GM19043 (cell line): ENCODE results near the gene LMCD1.

Experiments
- ATAC-seq: cut with Tn5 transposase; IDR thresholded peaks from one replicate; pipeline ENCODE4 v1.9.1; 2021; ENCODE audit warnings: low read depth; ENCODE audit not compliant: unreplicated experiment

The LMCD1 gene

DNA sequence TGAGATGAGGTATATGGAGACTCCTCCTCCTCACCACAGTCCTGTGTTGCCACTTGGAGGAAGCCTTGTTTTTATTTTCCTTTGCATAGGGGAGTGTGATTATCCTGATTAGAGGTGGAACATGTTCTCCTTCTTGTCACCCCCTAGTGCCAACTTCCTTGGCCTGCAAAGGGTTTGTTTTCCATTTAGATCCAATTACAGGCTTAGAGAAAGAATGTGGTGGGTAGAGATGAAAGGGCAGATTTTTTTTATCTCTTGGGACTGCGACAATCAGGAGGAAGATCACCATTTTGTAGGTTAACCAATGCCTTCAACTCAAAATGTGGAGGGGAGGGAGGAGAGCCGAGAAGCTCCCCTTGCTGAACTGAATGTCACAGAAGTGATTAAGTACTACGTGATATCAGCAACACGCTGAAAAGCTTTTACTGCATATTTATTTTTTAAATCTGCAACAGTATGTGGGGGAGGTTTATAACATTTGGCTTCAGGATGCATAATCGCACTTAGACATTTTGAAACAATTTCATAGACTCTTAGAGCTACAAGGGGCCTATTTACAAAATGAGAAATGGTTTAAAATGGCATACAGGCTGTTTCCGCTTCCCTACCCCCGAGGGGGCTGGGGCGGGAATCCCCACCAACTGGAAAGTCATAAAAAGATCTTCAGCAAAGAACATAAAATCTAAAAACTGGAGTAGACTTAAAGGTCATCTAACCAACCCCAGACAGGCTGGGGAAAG is 2.4 kb downstream of the LMCD1 start:
- no peak for ATAC-seq

- no peak for ATAC-seq
These were observed 3.0 kb downstream of the LMCD1 start for GRCh38 chr3:8504611-8504973.

DNA sequence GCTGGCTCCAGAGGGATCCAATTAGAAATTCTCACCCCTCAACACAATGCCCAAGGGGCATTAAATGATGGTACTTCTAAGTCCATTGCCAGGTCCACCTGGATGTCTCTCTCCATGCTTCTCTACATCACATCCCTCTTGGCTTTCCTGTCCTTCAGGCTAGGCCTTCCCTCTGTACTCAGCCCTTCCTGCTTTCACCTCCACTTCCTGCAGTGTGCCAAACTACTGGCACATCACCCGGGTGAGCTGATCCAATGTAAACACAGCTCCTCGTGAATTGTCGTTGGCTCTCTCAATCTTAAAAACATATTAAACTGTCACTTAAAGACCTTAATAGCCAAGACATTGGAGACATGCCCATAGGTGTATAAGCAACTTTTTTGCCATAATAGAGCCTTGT is 4.0 kb downstream of the LMCD1 start:
- ATAC-seq, result no peak

- ATAC-seq, result no peak
These were observed 5.0 kb downstream of the LMCD1 start for GRCh38 chr3:8506571-8507061.

DNA sequence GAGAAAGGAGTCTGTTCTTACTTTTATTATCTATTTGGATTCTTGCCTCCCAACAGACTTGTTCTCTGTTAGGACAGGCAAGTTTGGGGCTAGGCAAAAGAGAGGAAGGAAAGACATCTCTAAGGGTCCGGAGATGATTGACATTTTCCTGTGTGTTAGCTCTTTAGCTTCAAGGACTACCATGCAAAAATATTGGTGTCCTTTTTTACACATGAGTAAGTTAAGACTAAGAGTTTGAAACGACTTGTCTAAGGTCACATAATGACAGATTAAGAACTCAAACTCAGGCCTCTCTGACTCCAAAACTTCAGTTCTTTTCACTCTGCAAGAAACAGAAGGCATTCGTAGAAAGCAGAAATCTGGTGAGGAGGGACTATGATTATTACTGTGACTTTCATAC is 5.9 kb downstream of the LMCD1 start:
- ATAC-seq, result peak; percentile 38

DNA sequence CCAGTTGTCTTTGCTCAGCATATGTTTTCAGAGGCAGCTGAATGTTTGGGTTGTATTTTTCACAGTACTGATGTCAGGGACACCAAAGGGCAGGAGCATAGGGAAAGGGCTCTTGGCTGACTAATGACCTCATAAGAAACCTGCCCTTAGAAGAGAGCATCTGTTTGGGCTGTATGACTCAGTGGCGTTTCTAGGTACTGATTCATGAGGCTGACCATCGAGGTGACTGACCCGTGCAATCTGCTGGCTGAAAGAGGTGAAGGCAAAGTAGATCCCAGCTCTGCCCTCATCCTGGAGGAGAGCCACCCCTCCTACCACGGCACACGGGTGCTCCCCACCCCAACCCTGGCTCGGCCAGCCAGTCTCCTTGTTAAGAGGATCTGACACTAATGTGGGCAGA is 8.3 kb downstream of the LMCD1 start:
- ATAC-seq, result no peak

DNA sequence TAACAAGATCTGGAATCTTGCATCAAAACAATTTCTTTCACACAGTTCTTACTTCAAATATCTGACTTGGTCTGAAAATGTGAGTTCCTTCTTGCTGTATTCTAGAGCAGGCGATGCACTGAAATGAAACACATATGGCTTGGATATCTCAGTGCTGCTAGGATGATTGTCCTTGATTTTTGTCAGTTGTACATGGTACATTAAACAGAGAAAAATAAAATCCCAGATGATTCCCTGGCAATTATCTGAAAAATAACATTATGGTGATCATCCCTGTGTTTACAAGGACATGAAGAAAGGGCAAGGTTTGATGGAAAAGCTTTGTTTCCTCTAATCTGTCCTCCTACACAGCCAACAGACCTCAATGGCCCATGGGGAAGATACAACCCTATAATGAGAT is 10.6 kb downstream of the LMCD1 start:
- ATAC-seq, result no peak

GRCh38 chr3:8516047-8516661 is 14.5 kb downstream of the LMCD1 start:
- ATAC-seq, result no peak

DNA sequence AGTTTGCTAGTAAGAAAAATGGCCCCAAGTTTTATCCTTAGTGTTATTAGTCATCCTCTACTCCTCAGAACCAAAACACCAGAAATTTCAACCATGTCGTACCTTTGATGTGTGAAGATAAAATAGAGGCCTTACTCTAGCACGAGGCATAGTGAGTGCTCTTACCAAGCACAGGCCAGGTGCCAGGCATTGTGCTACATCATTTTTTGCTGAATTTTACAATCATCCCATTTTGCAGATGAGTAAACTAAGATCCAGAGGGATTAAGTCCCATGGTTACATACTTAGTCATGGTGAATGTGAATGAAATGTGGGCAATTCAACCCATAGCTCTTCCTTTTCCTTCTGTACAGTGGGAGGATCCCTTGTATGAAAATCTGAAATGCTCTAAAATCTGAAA is 15.2 kb downstream of the LMCD1 start:
- ATAC-seq, result no peak

DNA sequence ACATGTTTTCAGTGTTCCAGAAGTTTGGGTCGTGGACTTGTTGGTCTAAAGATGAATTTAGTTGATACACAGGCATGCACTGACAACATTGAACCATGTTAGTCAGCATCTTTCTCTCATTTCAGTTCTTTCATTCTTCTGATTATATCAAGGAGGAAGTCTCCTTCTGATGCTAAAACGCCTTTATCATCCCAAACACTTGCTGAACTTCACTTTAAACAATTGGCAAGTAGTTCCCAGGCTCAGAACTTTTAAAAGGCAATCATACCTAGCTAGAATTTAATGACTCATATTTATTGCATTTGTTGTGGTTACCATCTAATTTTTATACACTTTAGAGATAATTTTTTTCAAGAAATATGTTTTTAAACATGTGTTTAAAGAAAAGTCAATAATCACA is 15.9 kb downstream of the LMCD1 start:
- ATAC-seq, result no peak

- no peak for ATAC-seq
These were observed 16.5 kb downstream of the LMCD1 start for GRCh38 chr3:8518138-8518537.

DNA sequence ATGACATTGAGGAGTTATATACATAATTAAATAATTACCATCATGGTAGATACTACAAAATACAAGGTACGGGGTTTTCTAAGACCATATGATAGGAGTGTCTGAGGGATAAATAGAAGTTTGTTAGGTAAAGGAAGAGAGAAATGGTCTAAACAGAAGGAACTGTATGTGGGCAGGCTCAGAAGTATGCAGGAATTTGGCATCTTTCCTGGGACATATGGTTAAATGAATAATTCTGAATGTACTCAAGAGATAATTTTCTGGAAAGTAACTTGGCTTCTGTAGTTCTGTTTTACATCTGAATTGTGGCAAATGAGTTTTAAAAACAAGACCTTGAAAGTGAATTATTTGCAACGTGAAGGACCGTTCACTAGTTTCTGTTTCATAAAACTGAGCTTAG is 17.5 kb downstream of the LMCD1 start:
- ATAC-seq, result no peak

GRCh38 chr3:8519774-8520448 is 18.3 kb downstream of the LMCD1 start:
- ATAC-seq, result no peak

GRCh38 chr3:8520816-8521403 is 19.3 kb downstream of the LMCD1 start:
- no peak for ATAC-seq

DNA sequence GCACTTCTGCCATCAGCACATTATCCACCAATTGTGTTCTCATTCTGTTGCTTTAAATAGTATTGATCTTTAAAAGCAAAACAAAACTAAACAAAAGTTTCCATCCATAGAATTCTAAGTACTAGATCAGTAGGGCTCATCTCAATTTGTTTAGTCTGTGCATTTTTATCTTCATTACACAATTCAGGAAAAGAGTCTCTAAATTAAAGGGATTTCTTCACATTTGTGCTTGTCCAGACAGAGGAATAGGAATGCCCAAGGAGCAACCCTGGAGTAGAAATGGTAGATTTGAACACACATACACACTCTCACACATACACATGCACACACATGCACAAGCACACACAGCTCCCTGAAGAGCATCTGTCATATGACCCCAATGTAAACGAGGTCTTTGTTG is 21.4 kb downstream of the LMCD1 start:
- no peak for ATAC-seq

GRCh38 chr3:8524249-8524648 is 22.6 kb downstream of the LMCD1 start:
- no peak for ATAC-seq

- no peak for ATAC-seq
These were observed 23.2 kb downstream of the LMCD1 start for GRCh38 chr3:8524656-8525399.

- no peak for ATAC-seq
These were observed 24.3 kb downstream of the LMCD1 start for GRCh38 chr3:8525893-8526292.

GRCh38 chr3:8529181-8529637 is 27.6 kb downstream of the LMCD1 start:
- no peak for ATAC-seq

DNA sequence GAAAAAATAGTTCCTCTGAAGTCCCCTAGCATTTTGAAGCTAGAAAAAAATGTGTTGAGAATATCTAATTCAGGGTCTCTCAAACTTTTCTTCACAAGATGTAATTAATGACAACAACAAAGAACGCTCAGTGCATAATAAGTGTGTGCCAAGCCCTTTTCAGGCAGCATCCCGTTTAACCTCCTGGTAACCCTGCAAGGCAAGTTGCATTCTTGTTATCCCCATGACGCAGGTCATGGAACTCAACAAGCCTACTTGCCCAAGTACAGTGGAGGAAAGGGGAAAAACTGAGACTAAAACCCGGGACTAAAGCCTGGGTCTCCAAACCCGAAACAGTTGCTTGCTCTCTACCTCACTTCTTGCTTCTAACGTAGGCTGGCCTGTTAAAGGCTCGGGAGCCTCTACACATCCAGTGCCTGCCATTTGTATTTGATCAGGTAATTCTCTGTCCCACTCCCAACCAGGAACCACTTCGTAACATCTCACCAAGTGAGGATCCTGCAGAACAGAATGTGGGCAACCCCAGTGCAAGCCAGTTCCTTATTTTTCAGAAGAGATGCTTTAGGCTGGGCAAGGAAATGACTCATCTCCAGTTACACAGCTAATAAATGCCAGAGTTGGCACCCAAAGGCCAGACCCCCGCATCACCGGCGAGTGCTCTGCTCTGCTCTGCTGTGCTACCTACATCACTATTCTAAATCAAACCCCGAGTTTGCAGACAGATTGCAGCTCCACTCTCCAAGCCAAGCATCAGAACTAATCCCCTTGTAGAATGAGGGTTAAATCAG is 28.3 kb downstream of the LMCD1 start:
- ATAC-seq, result no peak
